PC-3 (cell line): ENCODE measurements around the gene MAGI1. TPM values are rescaled to one million over a fixed set of nuclear protein-coding genes. Genes with fewer than 3 reads are reported as not detected.

Experiments
- ATAC-seq: fragments of 200-7000 bp; cut with Tn5 transposase; 2 replicates; pipeline ENCODE4 v1.9.1; 2020; ENCODE audit warnings: mild to moderate bottlenecking, moderate library complexity
- BruUV-seq: library from RNA; stranded (reverse); fragments of 400-500 nt; replicated peaks from 2 replicates; lab custom pipeline; 2021; lab: Mats Ljungman, UMichigan
- CTCF ChIA-PET: fragments of 300-600 bp; sonication (Branson Sonifier 250); formaldehyde crosslinking; loops from one replicate; lab custom pipeline; 2022; ENCODE audit warnings: antibody characterized with exemption; lab: Charles Lee
- POLR2A ChIA-PET: fragments of 300-600 bp; sonication (Branson Sonifier 250); formaldehyde crosslinking; loops from one replicate; lab custom pipeline; 2022; ENCODE audit warnings: antibody characterized with exemption; ENCODE audit not compliant: unreplicated experiment; lab: Charles Lee
- DNase-seq: peaks from one replicate; pipeline ENCODE4 v3.0.0-alpha.2; 2015
- H2AFZ ChIP-seq: fragments of 300-600 bp; sonication (generic); 2 replicates; pipeline ENCODE4 v1.6.0; 2016; ENCODE audit warnings: antibody characterized with exemption, low read length
- H3F3A ChIP-seq: fragments of 300-600 bp; sonication (generic); one replicate; pipeline ENCODE4 v1.6.0; 2017; ENCODE audit warnings: antibody characterized with exemption, low read length, control low read depth, mild to moderate bottlenecking; ENCODE audit not compliant: unreplicated experiment
- H3K27ac ChIP-seq: fragments of 300-600 bp; sonication (generic); 2 replicates; pipeline ENCODE4 v1.5.1; 2016; ENCODE audit warnings: mild to moderate bottlenecking, low read length
- H3K27me3 ChIP-seq: fragments of 300-600 bp; sonication (generic); 2 replicates; pipeline ENCODE4 v1.6.1; 2016; ENCODE audit warnings: low read length, mixed read lengths
- H3K36me3 ChIP-seq: fragments of 300-600 bp; sonication (generic); 2 replicates; pipeline ENCODE4 v1.6.1; 2016; ENCODE audit warnings: low read depth, mixed run types, low read length, mixed read lengths
- H3K4me1 ChIP-seq: fragments of 300-600 bp; sonication (generic); 2 replicates; pipeline ENCODE4 v1.5.1; 2016; ENCODE audit warnings: low read length; ENCODE audit not compliant: insufficient read depth
- H3K4me2 ChIP-seq: fragments of 300-600 bp; sonication (generic); 2 replicates; pipeline ENCODE4 v1.6.0; 2016; ENCODE audit warnings: low read length
- H3K4me3 ChIP-seq: fragments of 300-600 bp; sonication (generic); 2 replicates; pipeline ENCODE4 v1.5.1; 2016; ENCODE audit warnings: mild to moderate bottlenecking, low read length, mixed read lengths
- H3K79me2 ChIP-seq: fragments of 300-600 bp; sonication (generic); 2 replicates; pipeline ENCODE4 v1.6.1; 2017; ENCODE audit warnings: low read length, mixed read lengths
- H3K9ac ChIP-seq: fragments of 300-600 bp; sonication (generic); 2 replicates; pipeline ENCODE4 v1.6.0; 2016; ENCODE audit warnings: mild to moderate bottlenecking, low read length
- H3K9me2 ChIP-seq: fragments of 300-600 bp; sonication (generic); replicated peaks from 2 replicates; pipeline ENCODE4 v1.6.1; 2016; ENCODE audit warnings: mixed run types, low read length, mixed read lengths
- H3K9me3 ChIP-seq: fragments of 300-600 bp; sonication (generic); 2 replicates; pipeline ENCODE4 v1.6.1; 2016; ENCODE audit warnings: low read length, mixed read lengths
- H4K20me1 ChIP-seq: fragments of 300-600 bp; sonication (generic); 2 replicates; pipeline ENCODE4 v1.6.1; 2016; ENCODE audit warnings: low read length, mixed read lengths
- CTCF ChIP-seq: fragments of 300-600 bp; sonication (generic); conservative IDR thresholded peaks from 2 replicates; pipeline ENCODE4 v1.5.1; 2017; ENCODE audit warnings: antibody characterized with exemption, low read depth, mild to moderate bottlenecking, low read length
- EZH2 ChIP-seq: fragments of 300-600 bp; sonication (generic); IDR thresholded peaks from one replicate; pipeline ENCODE4 v1.6.1; 2017; ENCODE audit warnings: antibody characterized with exemption, mild to moderate bottlenecking, low read length; ENCODE audit not compliant: unreplicated experiment
- EZH2phosphoT487 ChIP-seq: fragments of 300-600 bp; sonication (generic); IDR thresholded peaks from 2 replicates; pipeline ENCODE4 v1.6.1; 2018; ENCODE audit warnings: mild to moderate bottlenecking, antibody characterized with exemption, low read length, borderline replicate concordance
- intact Hi-C: fragments of 100-400 bp; cut with micrococcal nuclease; formaldehyde crosslinking; loops from 2 replicates; pipeline ENCODE4 v1.9.0; 2023
- total RNA-seq: library from RNA; depleted of rRNA; stranded (reverse); fragments of >200 nt; gene quantifications from 2 replicates; pipeline ENCODE4 v1.2.3, GENCODE V29; 2014

Gene MAGI1
- total RNA-seq, 1 experiment from 2014 or later = 8.9 TPM

GRCh38 chr3:65685621-65686235, 353.0 kb downstream of the MAGI1 start:
- Histone ChIP-seq H2AFZ (no peak overlapping the region), H3K9ac (no peak overlapping the region), H3K36me3 (no peaks in the 10 kb centered on the region), H3K27me3 (no peaks in the 10 kb centered on the region), H3K9me3 (no peaks in the 10 kb centered on the region), H3K4me3 (no peak overlapping the region), H3K27ac (no peak overlapping the region), H3K4me2 (no peak overlapping the region), H3K4me1 (no peaks in the 10 kb centered on the region), H4K20me1 (no peaks in the 10 kb centered on the region), H3K9me2 (no peaks in the 10 kb centered on the region), H3K79me2 (no peaks in the 10 kb centered on the region), H3F3A (no peaks in the 10 kb centered on the region)
- TF ChIP-seq EZH2 = no peak
- no peak for TF ChIP-seq CTCF
- no peak for TF ChIP-seq EZH2phosphoT487
- ATAC-seq = no peak
- BruUV-seq = no TSS peak
- no peak for DNase-seq
- CTCF ChIA-PET = no interaction called here
- POLR2A ChIA-PET = no interaction called here
- intact Hi-C loops = no loop called here

DNA sequence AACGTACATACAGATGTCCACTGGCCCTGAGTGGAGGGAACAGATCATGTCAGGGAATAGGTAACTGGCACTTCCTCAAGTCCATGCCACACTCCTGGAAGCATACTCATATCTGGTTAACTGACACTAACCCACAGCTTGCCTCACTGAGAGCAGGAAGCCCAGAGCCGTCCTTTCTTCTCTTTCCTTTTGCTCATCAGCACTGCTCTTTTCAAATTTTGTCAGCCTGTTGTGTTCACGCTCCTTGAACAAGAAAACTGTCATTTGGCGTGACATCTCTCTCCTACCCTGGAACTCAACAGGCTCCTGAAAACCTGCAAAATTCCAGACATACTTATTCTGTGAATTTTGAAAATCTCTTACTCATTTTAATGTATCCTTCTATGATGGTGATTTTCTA, 360.2 kb downstream of the MAGI1 start:
- intact Hi-C loops = no loop called here
- H2AFZ ChIP-seq = no peak overlapping the region
- no peak overlapping the region for H3K4me3 ChIP-seq
- ATAC-seq (no peak), DNase-seq (no peak)
- H3K9ac ChIP-seq = no peak overlapping the region
- H3K79me2 ChIP-seq = no peaks in the 10 kb centered on the region
- no peaks in the 10 kb centered on the region for H3K4me1 ChIP-seq
- no peaks in the 10 kb centered on the region for H3K36me3 ChIP-seq
- H4K20me1 ChIP-seq = no peaks in the 10 kb centered on the region
- no peak overlapping the region for H3K4me2 ChIP-seq
- no TSS peak for BruUV-seq
- no peak overlapping the region for H3K27ac ChIP-seq
- CTCF ChIA-PET = no interaction called here
- no peaks in the 10 kb centered on the region for H3F3A ChIP-seq
- H3K9me2 ChIP-seq = no peaks in the 10 kb centered on the region
- POLR2A ChIA-PET = no interaction called here
- no peaks in the 10 kb centered on the region for H3K9me3 ChIP-seq
- TF ChIP-seq EZH2phosphoT487 (no peak), EZH2 (no peak), CTCF (no peak)
- H3K27me3 ChIP-seq = no peaks in the 10 kb centered on the region

GRCh38 chr3:65677486-65678010, 361.2 kb downstream of the MAGI1 start:
- no peaks in the 10 kb centered on the region for H3K27me3 ChIP-seq
- H3K4me3 ChIP-seq = no peak overlapping the region
- DNase-seq (no peak), ATAC-seq (no peak)
- H3K4me2 ChIP-seq = no peak overlapping the region
- no peaks in the 10 kb centered on the region for H4K20me1 ChIP-seq
- TF ChIP-seq CTCF (no peak), EZH2phosphoT487 (no peak), EZH2 (no peak)
- H3K4me1 ChIP-seq = no peaks in the 10 kb centered on the region
- H3K36me3 ChIP-seq = no peaks in the 10 kb centered on the region
- no peak overlapping the region for H3K9ac ChIP-seq
- ChIA-PET POLR2A (no interaction called here), CTCF (no interaction called here)
- BruUV-seq = no TSS peak
- intact Hi-C loops = no loop called here
- no peaks in the 10 kb centered on the region for H3F3A ChIP-seq
- no peak overlapping the region for H3K27ac ChIP-seq
- H2AFZ ChIP-seq = no peak overlapping the region
- H3K9me2 ChIP-seq = no peaks in the 10 kb centered on the region
- no peaks in the 10 kb centered on the region for H3K79me2 ChIP-seq
- no peaks in the 10 kb centered on the region for H3K9me3 ChIP-seq
